COLO668 (cell line): Measurements from ENCODE around the gene FOXM1.

ENCODE experiments used
- DNase-seq: peaks from one replicate; lab custom pipeline; 2025; ENCODE audit not compliant: unreplicated experiment; lab: John Stamatoyannopoulos, UW

FOXM1 gene

GRCh38 chr12:2841056-2841650 is 35.8 kb downstream of the FOXM1 start:
- no peak for DNase-seq

- no peak for DNase-seq
These were observed 40.4 kb downstream of the FOXM1 start for GRCh38 chr12:2836574-2836973.

GRCh38 chr12:2835691-2836403 is 41.1 kb downstream of the FOXM1 start:
- DNase-seq, result no peak

GRCh38 chr12:2834581-2835491 is 42.1 kb downstream of the FOXM1 start, which contains the start of gene NRIP2:
Gene NRIP2 (minus strand): TSS chr12:2835035. CDS start chr12:2834983, 52 bp downstream.
- no peak for DNase-seq

GRCh38 chr12:2833810-2834209 is 43.2 kb downstream of the FOXM1 start:
- DNase-seq, result no peak

GRCh38 chr12:2833327-2833726 is 43.6 kb downstream of the FOXM1 start:
- no peak for DNase-seq

GRCh38 chr12:2832550-2833127 is 44.3 kb downstream of the FOXM1 start:
- DNase-seq, result no peak

- DNase-seq, result no peak
These were observed 47.7 kb downstream of the FOXM1 start for GRCh38 chr12:2829275-2829674.

GRCh38 chr12:2826721-2827515 is 50.1 kb downstream of the FOXM1 start:
- DNase-seq, result no peak

GRCh38 chr12:2826036-2826435 is 50.9 kb downstream of the FOXM1 start:
- DNase-seq, result no peak

- no peak for DNase-seq
These were observed 51.8 kb downstream of the FOXM1 start for GRCh38 chr12:2825132-2825531.

- DNase-seq, result no peak
These were observed 52.4 kb downstream of the FOXM1 start for GRCh38 chr12:2824541-2824940.

- no peak for DNase-seq
These were observed 53.5 kb downstream of the FOXM1 start for GRCh38 chr12:2823483-2823882.

- no peak for DNase-seq
These were observed 56.5 kb downstream of the FOXM1 start for GRCh38 chr12:2820432-2820831.

GRCh38 chr12:2819810-2820209 is 57.2 kb downstream of the FOXM1 start:
- DNase-seq, result no peak

GRCh38 chr12:2813214-2814185 is 63.5 kb downstream of the FOXM1 start:
- DNase-seq, result peak; percentile 26

- DNase-seq, result peak; percentile 93
These were observed 64.4 kb downstream of the FOXM1 start, which contains the start of gene ITFG2 for GRCh38 chr12:2812290-2813213. Gene ITFG2 (plus strand): TSS chr12:2812668. CDS start chr12:2812761, 93 bp downstream.

- DNase-seq, result no peak
These were observed 65.2 kb downstream of the FOXM1 start for GRCh38 chr12:2811801-2812200.
